Measurements from ENCODE around the gene MTRF1. TPM values are rescaled to one million over a fixed set of nuclear protein-coding genes. Genes with fewer than 3 reads are reported as not detected.

The MTRF1 gene
- total RNA-seq, 1 experiment from 2014 or later = 11.4 TPM

DNA sequence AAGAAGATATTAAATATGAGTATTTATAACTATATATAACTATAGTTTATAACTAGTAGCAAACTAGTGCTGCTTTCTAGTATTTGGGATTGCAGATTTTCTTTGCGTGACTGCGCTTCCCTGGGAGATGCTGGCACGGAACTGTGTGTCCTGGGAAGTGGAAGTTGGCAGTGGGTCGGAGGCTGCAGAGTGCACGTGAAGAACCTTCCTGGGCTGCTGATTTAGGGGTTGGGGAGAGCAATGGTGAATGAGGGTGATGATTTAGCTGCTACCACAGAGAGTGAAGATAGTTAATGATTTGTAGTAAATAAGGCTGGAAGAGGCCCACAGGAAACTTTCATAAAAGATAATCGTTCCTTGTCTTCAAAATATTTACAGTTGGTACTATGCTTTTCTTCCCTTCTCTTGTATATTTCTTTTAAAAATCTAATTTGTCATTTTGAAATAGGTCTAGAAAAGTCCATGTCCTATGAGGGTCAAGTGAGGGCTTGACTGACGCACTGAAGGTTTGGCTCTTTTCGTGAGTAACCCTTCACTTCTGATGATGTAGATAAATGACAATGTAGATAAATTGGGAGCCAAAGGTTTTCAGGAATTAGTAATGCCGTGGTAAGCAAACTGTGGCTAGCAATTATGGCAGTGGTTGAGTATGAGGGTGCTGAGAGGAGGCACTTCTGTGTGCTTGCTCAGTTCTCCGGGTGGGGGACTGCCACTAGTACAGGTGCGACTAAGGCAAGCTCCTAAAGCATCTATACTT is 44.7 kb upstream of the MTRF1 start:
- Histone ChIP-seq H3K27me3 (ENCODE audit: insufficient read depth, low read length) (no peaks in the 10 kb centered on the region), H3K27ac (ENCODE audit: low read depth, low read length) (no peak overlapping the region), H3K9me2 (ENCODE audit: insufficient read depth) (no peaks in the 10 kb centered on the region), H3K4me2 (ENCODE audit: low read length) (no peak overlapping the region), H3K9me3 (ENCODE audit: control insufficient read depth in 1 of 2, insufficient read depth in 1 of 2, low read depth in 1 of 2, low read length in 2 of 2) (no peaks in the 10 kb centered on the region), H3K79me2 (ENCODE audit: insufficient read depth, low read length) (peaks cover 19% of the 10 kb centered on the region), H2AFZ (ENCODE audit: low read depth, low read length, poor library complexity, severe bottlenecking) (no peak overlapping the region), H3K4me1 (ENCODE audit: control insufficient read depth in 1 of 2, insufficient read depth in 2 of 2, low read length in 2 of 2) (peaks cover 5 to 12% of the 10 kb centered on the region in 2 experiments; a peak in 3 of 4 replicates), H3K4me3 (replicated peaks in 1 of 2; ENCODE audit: low read depth in 1 of 2, low read length in 2 of 2) (no peak overlapping the region), H3K9ac (ENCODE audit: low read length) (no peak overlapping the region), H3K36me3 (ENCODE audit: control insufficient read depth in 1 of 2, insufficient read depth in 2 of 2, low read length in 2 of 2) (no peaks in the 10 kb centered on the region), H4K20me1 (ENCODE audit: insufficient read depth) (0 out of 2 replicates have a peak, but pooled peaks cover under 1% of the 10 kb centered on the region)
- ChIA-PET CTCF (no interaction called here), RAD21 (ENCODE audit: low non-redundant PET in 1 of 2, low total read pairs in 2 of 2, uncharacterized antibody in 2 of 2, unreplicated experiment in 2 of 2) (no interaction called here), POLR2A (no interaction called here)
- intact Hi-C loops (cut with micrococcal nuclease) = no loop called here
- TF ChIP-seq ELF1 (IDR thresholded peaks at IDR 0.05; ENCODE audit: borderline replicate concordance, low read depth) (no peak), RAD21 (IDR thresholded peaks at IDR 0.05; ENCODE audit: low read depth) (no peak), EZH2 (IDR thresholded peaks at IDR 0.05) (no peak), SP1 (IDR thresholded peaks at IDR 0.05; ENCODE audit: low read depth) (no peak), YY1 (IDR thresholded peaks at IDR 0.05; ENCODE audit: extremely low read depth, insufficient replicate concordance, low read depth, low read length) (no peak), MAX (IDR thresholded peaks at IDR 0.05) (no peak), SIN3A (IDR thresholded peaks at IDR 0.05; ENCODE audit: low read depth) (no peak), TCF7L2 (IDR thresholded peaks at IDR 0.05; ENCODE audit: borderline replicate concordance, extremely low read depth, insufficient read depth, insufficient read length) (no peak), EZH2phosphoT487 (IDR thresholded peaks at IDR 0.05; ENCODE audit: borderline replicate concordance) (no peak), FOSL1 (IDR thresholded peaks at IDR 0.05; ENCODE audit: low read depth) (no peak), ZBTB33 (IDR thresholded peaks at IDR 0.05; ENCODE audit: extremely low read depth, insufficient replicate concordance, low read length) (no peak), EGR1 (IDR thresholded peaks at IDR 0.05; ENCODE audit: low read depth) (no peak), POLR2A (IDR thresholded peaks at IDR 0.05; ENCODE audit: borderline replicate concordance, extremely low read depth, insufficient read depth, insufficient read length) (no peak)
- TF ChIP-seq, protein P1, sequence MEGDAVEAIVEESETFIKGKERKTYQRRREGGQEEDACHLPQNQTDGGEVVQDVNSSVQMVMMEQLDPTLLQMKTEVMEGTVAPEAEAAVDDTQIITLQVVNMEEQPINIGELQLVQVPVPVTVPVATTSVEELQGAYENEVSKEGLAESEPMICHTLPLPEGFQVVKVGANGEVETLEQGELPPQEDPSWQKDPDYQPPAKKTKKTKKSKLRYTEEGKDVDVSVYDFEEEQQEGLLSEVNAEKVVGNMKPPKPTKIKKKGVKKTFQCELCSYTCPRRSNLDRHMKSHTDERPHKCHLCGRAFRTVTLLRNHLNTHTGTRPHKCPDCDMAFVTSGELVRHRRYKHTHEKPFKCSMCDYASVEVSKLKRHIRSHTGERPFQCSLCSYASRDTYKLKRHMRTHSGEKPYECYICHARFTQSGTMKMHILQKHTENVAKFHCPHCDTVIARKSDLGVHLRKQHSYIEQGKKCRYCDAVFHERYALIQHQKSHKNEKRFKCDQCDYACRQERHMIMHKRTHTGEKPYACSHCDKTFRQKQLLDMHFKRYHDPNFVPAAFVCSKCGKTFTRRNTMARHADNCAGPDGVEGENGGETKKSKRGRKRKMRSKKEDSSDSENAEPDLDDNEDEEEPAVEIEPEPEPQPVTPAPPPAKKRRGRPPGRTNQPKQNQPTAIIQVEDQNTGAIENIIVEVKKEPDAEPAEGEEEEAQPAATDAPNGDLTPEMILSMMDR (IDR thresholded peaks at IDR 0.05 in 2 of 3, conservative IDR thresholded peaks at IDR 0.05 in 1 of 3; ENCODE audit: borderline replicate concordance in 1 of 3, insufficient read depth in 1 of 3, low read depth in 2 of 3, low read length in 2 of 3) = no peak
- TF ChIP-seq, protein P2, sequence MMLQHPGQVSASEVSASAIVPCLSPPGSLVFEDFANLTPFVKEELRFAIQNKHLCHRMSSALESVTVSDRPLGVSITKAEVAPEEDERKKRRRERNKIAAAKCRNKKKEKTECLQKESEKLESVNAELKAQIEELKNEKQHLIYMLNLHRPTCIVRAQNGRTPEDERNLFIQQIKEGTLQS (IDR thresholded peaks at IDR 0.05) = no peak
- no peak for ATAC-seq
- no peak for DNase-seq (ENCODE audit: low read depth, low spot score)
- no TSS peak for BruUV-seq (replicated peaks)
